Fibroblast of lung (primary cell): Measurements from ENCODE around the gene CLEC11A. TPM values are rescaled to one million over a fixed set of nuclear protein-coding genes. Genes with fewer than 3 reads are reported as not detected.

Source experiments
- DNase-seq, 2 donors: peaks; one replicate each; pipeline versions ENCODE4 v3.0.0 to v3.0.0-alpha.2; 2010; ENCODE audit warnings: low read depth in 2 of 2
- H2AFZ ChIP-seq: 2 replicates; pipeline ENCODE4 v1.5.1; 2012; ENCODE audit warnings: low read length, control low read depth, inconsistent platforms
- H3K27ac ChIP-seq: 2 replicates; pipeline ENCODE4 v1.5.1; 2011; ENCODE audit warnings: low read length, control low read depth; ENCODE audit not compliant: insufficient read depth
- H3K27me3 ChIP-seq: 2 replicates; pipeline ENCODE4 v1.5.1; 2011; ENCODE audit warnings: mild to moderate bottlenecking, low read length; ENCODE audit not compliant: control insufficient read depth, insufficient read depth
- H3K36me3 ChIP-seq: 2 replicates; pipeline ENCODE4 v1.5.1; 2011; ENCODE audit warnings: low read length; ENCODE audit not compliant: control insufficient read depth, insufficient read depth
- H3K4me1 ChIP-seq: 2 replicates; pipeline ENCODE4 v1.5.1; 2011; ENCODE audit warnings: low read length; ENCODE audit not compliant: control insufficient read depth, insufficient read depth; ENCODE audit errors: extremely low read depth
- H3K4me2 ChIP-seq: 2 replicates; pipeline ENCODE4 v1.5.1; 2011; ENCODE audit warnings: low read length, control low read depth; ENCODE audit not compliant: insufficient read depth; ENCODE audit errors: extremely low read depth
- H3K4me3 ChIP-seq, 4 experiments: fragments of 200-600 bp in 1 of 4; sonication (generic) in 1 of 4; replicated peaks in 1 of 4; 2 replicates each; pipeline ENCODE4 v1.5.1; 2011 to 2016; ENCODE audit warnings: low read length in 4 of 4, low read depth in 3 of 4, mild to moderate bottlenecking in 3 of 4, control low read depth in 2 of 4, inconsistent platforms in 1 of 4, mixed read lengths in 1 of 4; ENCODE audit not compliant: insufficient read depth in 1 of 4; ENCODE audit errors: control extremely low read depth in 1 of 4
- H3K79me2 ChIP-seq: 2 replicates; pipeline ENCODE4 v1.5.1; 2012; ENCODE audit warnings: mild to moderate bottlenecking, low read length, inconsistent platforms; ENCODE audit not compliant: control insufficient read depth, insufficient read depth
- H3K9ac ChIP-seq: 2 replicates; pipeline ENCODE4 v1.5.1; 2011; ENCODE audit warnings: mild to moderate bottlenecking, low read length, control low read depth; ENCODE audit not compliant: insufficient read depth
- H3K9me3 ChIP-seq: 2 replicates; pipeline ENCODE4 v1.5.1; 2012; ENCODE audit warnings: low read depth, low read length; ENCODE audit not compliant: control insufficient read depth, insufficient read depth
- H4K20me1 ChIP-seq: 2 replicates; pipeline ENCODE4 v1.5.1; 2011; ENCODE audit warnings: low read length; ENCODE audit not compliant: control insufficient read depth, insufficient read depth; ENCODE audit errors: extremely low read depth
- CTCF ChIP-seq, 2 donors: IDR thresholded peaks in 1 of 2; conservative IDR thresholded peaks in 1 of 2; 1 replicate in 1 of 2; 2 replicates in 1 of 2; pipeline ENCODE4 v1.5.1; 2011 to 2012; ENCODE audit warnings: low read length in 2 of 2, control low read depth in 1 of 2, inconsistent platforms in 1 of 2, low read depth in 1 of 2, mild to moderate bottlenecking in 1 of 2
- EZH2 ChIP-seq: IDR thresholded peaks from 2 replicates; pipeline ENCODE4 v1.5.1; 2012; ENCODE audit warnings: low read length, control low read depth, mild to moderate bottlenecking; ENCODE audit errors: missing control alignments
- polyA plus RNA-seq, 2 donors: library from polyadenylated mRNA; depleted of rRNA in 1 of 2; stranded (reverse) in 1 of 2; unstranded in 1 of 2; fragments of >200 nt; gene quantifications; 2 replicates each; pipeline ENCODE4 v1.2.1, GENCODE V29; 2011 to 2012; ENCODE audit warnings: missing spikeins in 1 of 2
- total RNA-seq: library from RNA; depleted of rRNA; stranded (reverse); fragments of >200 nt; gene quantifications from 2 replicates; pipeline ENCODE4 v1.2.1, GENCODE V29; 2014

The CLEC11A gene
- total and polyA plus RNA-seq, 2 donors (not counting 1 experiment from before 2014, with no cell fraction given) = 22.5 to 69.4 TPM

GRCh38 chr19:50725218-50725910 lies 2.2 kb downstream of the CLEC11A start:
- Histone ChIP-seq H3K36me3 (peaks cover 2% of the 10 kb centered on the region), H3K27me3 (no peaks in the 10 kb centered on the region), H3K4me2 (peak overlapping the region; percentile 92), H3K9ac (peak overlapping the region; percentile 73), H3K27ac (peak overlapping the region; percentile 81), H3K4me3 (peak overlapping the region; percentile 62 to 80 (median 65)), H3K79me2 (peaks cover 12% of the 10 kb centered on the region), H4K20me1 (no peaks in the 10 kb centered on the region), H2AFZ (peak overlapping the region; percentile 79), H3K9me3 (no peaks in the 10 kb centered on the region), H3K4me1 (peaks cover 21% of the 10 kb centered on the region)
- TF ChIP-seq EZH2 = no peak
- no peak for TF ChIP-seq CTCF (conservative IDR thresholded peaks at IDR 0.05 in 1 of 2, IDR thresholded peaks at IDR 0.05 in 1 of 2; ENCODE audit: low read depth in 1 of 2, low read length in 2 of 2)
- DNase-seq = no peak

GRCh38 chr19:50725911-50726230 lies 2.7 kb downstream of the CLEC11A start:
- Histone ChIP-seq H3K9me3 (no peaks in the 10 kb centered on the region), H3K4me3 (peak overlapping the region; percentile 62 to 80 (median 65)), H3K79me2 (peaks cover 12% of the 10 kb centered on the region), H3K27me3 (no peaks in the 10 kb centered on the region), H3K27ac (no peak overlapping the region), H3K9ac (no peak overlapping the region), H4K20me1 (no peaks in the 10 kb centered on the region), H2AFZ (no peak overlapping the region), H3K4me1 (peaks cover 18% of the 10 kb centered on the region), H3K4me2 (peak overlapping the region; percentile 92), H3K36me3 (peaks cover 2% of the 10 kb centered on the region)
- TF ChIP-seq EZH2 (no peak), CTCF (conservative IDR thresholded peaks at IDR 0.05 in 1 of 2, IDR thresholded peaks at IDR 0.05 in 1 of 2; ENCODE audit: low read depth in 1 of 2, low read length in 2 of 2) (no peak)
- DNase-seq = no peak

GRCh38 chr19:50728084-50728737 lies 5.0 kb downstream of the CLEC11A start:
- Histone ChIP-seq H3K27ac (no peak overlapping the region), H3K4me1 (peaks cover 7% of the 10 kb centered on the region), H3K4me3 (no peak overlapping the region), H3K79me2 (peaks cover 12% of the 10 kb centered on the region), H3K27me3 (no peaks in the 10 kb centered on the region), H3K4me2 (no peak overlapping the region), H3K9me3 (no peaks in the 10 kb centered on the region), H2AFZ (no peak overlapping the region), H3K9ac (no peak overlapping the region), H4K20me1 (no peaks in the 10 kb centered on the region), H3K36me3 (peaks cover 2% of the 10 kb centered on the region)
- DNase-seq = peak; percentile 33 to 73
- no peak for TF ChIP-seq CTCF (conservative IDR thresholded peaks at IDR 0.05 in 1 of 2, IDR thresholded peaks at IDR 0.05 in 1 of 2; ENCODE audit: low read depth in 1 of 2, low read length in 2 of 2)
- no peak for TF ChIP-seq EZH2
